ENCODE results near the gene PRXL2A. TPM values are rescaled to one million over a fixed set of nuclear protein-coding genes. Genes with fewer than 3 reads are reported as not detected.
"Not testable (repeated sequence)": the region's sequence is repeated elsewhere in the genome, so short reads cannot be mapped to it uniquely, and the experiment has no call there.

The PRXL2A gene
- total RNA-seq, 1 donor from 2014 or later: 132 TPM

- Mint-ChIP-seq H3K9me3 (ENCODE audit: low read depth) (no peaks in the 10 kb centered on the region), H3K36me3 (ENCODE audit: insufficient read depth) (peaks cover 5% of the 10 kb centered on the region), H3K27ac (peak overlapping the region; percentile 36), H3K27me3 (no peaks in the 10 kb centered on the region), H3K4me1 (ENCODE audit: low read depth) (peaks cover 81% of the 10 kb centered on the region), H3K4me3 (ENCODE audit: low read depth) (peak overlapping the region; percentile 29)
- no peak for TF ChIP-seq CTCF (IDR thresholded peaks at IDR 0.05; ENCODE audit: unreplicated experiment)
- DNase-seq (ENCODE audit: low spot score, unreplicated experiment): no peak
Observed at GRCh38 chr10:80413271-80413996, 5.1 kb downstream of the PRXL2A start.

- peak overlapping the region; percentile 36 for H3K27ac Mint-ChIP-seq
- no peak overlapping the region for H3K4me3 Mint-ChIP-seq (ENCODE audit: low read depth)
- no peak for DNase-seq (ENCODE audit: low spot score, unreplicated experiment)
Observed at GRCh38 chr10:80414142-80414895, 6.0 kb downstream of the PRXL2A start.

GRCh38 chr10:80415734-80416478, 7.6 kb downstream of the PRXL2A start:
- no peak for DNase-seq (ENCODE audit: low spot score, unreplicated experiment)
- TF ChIP-seq CTCF (IDR thresholded peaks at IDR 0.05; ENCODE audit: unreplicated experiment): no peak
- Mint-ChIP-seq H3K9me3 (ENCODE audit: low read depth) (no peaks in the 10 kb centered on the region), H3K4me3 (ENCODE audit: low read depth) (peak overlapping the region; percentile 14), H3K4me1 (ENCODE audit: low read depth) (peaks cover 73% of the 10 kb centered on the region), H3K27me3 (no peaks in the 10 kb centered on the region), H3K27ac (peak overlapping the region; percentile 57), H3K36me3 (ENCODE audit: insufficient read depth) (peaks cover 3% of the 10 kb centered on the region)

More at GRCh38 chr10:80414142-80414895, 6.0 kb downstream of the PRXL2A start:
- no peak for TF ChIP-seq CTCF (IDR thresholded peaks at IDR 0.05; ENCODE audit: unreplicated experiment)
- Mint-ChIP-seq H3K36me3 (ENCODE audit: insufficient read depth) (peaks cover 5% of the 10 kb centered on the region), H3K27me3 (no peaks in the 10 kb centered on the region), H3K4me1 (ENCODE audit: low read depth) (peaks cover 80% of the 10 kb centered on the region), H3K9me3 (ENCODE audit: low read depth) (no peaks in the 10 kb centered on the region)

GRCh38 chr10:80416479-80417098, 8.2 kb downstream of the PRXL2A start:
- TF ChIP-seq CTCF (IDR thresholded peaks at IDR 0.05; ENCODE audit: unreplicated experiment): no peak
- Mint-ChIP-seq H3K4me1 (ENCODE audit: low read depth) (peaks cover 68% of the 10 kb centered on the region), H3K27me3 (no peaks in the 10 kb centered on the region), H3K4me3 (ENCODE audit: low read depth) (peak overlapping the region; percentile 9), H3K9me3 (ENCODE audit: low read depth) (no peaks in the 10 kb centered on the region), H3K27ac (peak overlapping the region; percentile 83), H3K36me3 (ENCODE audit: insufficient read depth) (peaks cover 5% of the 10 kb centered on the region)
- DNase-seq (ENCODE audit: low spot score, unreplicated experiment): no peak

- not testable (repeated sequence) for DNase-seq (ENCODE audit: low spot score, unreplicated experiment)
Observed at GRCh38 chr10:80417256-80417655, 8.9 kb downstream of the PRXL2A start.

More at GRCh38 chr10:80417256-80417655, 8.9 kb downstream of the PRXL2A start:
- H3K9me3 Mint-ChIP-seq (ENCODE audit: low read depth); H3K36me3 Mint-ChIP-seq (ENCODE audit: insufficient read depth); H3K27me3 Mint-ChIP-seq: not testable (repeated sequence)
- peak overlapping the region; percentile 83 for H3K27ac Mint-ChIP-seq
- H3K4me3 Mint-ChIP-seq (ENCODE audit: low read depth): peak overlapping the region; percentile 14
- H3K4me1 Mint-ChIP-seq (ENCODE audit: low read depth): peaks cover 63% of the 10 kb centered on the region

All from progenitor cell of endocrine pancreas (in vitro differentiated cells).